ENCODE measurements around the gene L1CAM. TPM values are rescaled to one million over a fixed set of nuclear protein-coding genes. Genes with fewer than 3 reads are reported as not detected.

L1CAM gene
- polyA plus RNA-seq, 3 donors: 0.55 TPM; not detected in 2

DNA sequence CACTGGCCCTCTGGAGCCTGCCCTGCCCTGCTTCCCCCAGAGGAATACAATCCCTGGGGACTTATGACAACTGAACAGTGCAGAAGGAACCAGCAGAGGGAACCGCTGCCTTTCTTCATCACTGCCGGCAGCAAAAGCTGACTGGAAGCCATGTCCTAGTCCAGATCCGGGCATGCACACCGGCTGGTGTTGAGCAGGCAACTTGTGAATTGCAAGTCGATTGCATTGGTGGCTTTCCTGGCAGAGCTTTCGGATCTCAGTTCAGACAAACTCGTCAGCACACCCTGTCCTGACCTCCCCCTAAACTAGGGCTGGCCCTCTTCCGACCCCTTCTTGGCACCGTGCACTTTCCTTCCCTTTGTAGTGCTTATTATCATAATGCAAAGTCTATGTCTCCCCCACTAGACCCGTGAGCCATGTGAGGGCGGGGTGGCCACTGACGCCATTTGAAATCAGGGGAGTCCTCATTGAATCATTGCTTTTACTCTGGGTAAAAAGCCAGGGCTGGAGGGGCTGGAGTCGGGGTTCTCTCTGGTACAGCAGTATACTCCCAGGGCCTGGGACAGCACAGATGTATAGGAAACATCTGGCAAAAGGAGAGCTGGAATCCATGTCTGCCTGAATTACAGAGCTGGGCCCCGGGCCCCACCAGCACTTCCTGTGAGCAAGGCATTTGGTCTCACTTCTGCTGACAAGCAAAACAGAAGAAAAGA lies 38.3 kb upstream of the L1CAM start:
- Mint-ChIP-seq H3K4me1 (peaks cover 35% of the 10 kb centered on the region), H3K9me3 (peaks cover 0 to 17% (median 6%) of the 10 kb centered on the region in 7 donors), H3K27ac (peak overlapping the region; percentile 84 to 97 (median 90)), H3K4me3 (peak overlapping the region; percentile 86 to 95), H3K36me3 (peaks cover 10 to 26% of the 10 kb centered on the region in 2 donors), H3K27me3 (ENCODE audit: low read depth in 3 of 3) (peaks cover 0 to 34% (median 0%) of the 10 kb centered on the region in 3 donors)
- peak; percentile 63 to 75 (median 64) for DNase-seq
- TF ChIP-seq, protein P1, sequence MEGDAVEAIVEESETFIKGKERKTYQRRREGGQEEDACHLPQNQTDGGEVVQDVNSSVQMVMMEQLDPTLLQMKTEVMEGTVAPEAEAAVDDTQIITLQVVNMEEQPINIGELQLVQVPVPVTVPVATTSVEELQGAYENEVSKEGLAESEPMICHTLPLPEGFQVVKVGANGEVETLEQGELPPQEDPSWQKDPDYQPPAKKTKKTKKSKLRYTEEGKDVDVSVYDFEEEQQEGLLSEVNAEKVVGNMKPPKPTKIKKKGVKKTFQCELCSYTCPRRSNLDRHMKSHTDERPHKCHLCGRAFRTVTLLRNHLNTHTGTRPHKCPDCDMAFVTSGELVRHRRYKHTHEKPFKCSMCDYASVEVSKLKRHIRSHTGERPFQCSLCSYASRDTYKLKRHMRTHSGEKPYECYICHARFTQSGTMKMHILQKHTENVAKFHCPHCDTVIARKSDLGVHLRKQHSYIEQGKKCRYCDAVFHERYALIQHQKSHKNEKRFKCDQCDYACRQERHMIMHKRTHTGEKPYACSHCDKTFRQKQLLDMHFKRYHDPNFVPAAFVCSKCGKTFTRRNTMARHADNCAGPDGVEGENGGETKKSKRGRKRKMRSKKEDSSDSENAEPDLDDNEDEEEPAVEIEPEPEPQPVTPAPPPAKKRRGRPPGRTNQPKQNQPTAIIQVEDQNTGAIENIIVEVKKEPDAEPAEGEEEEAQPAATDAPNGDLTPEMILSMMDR (IDR thresholded peaks at IDR 0.05): peak; percentile 52
- Histone ChIP-seq H2AFZ (ENCODE audit: insufficient read depth, low read depth, low read length, poor library complexity, severe bottlenecking) (peak overlapping the region; percentile 17), H3K27me3 (ENCODE audit: control insufficient read depth in 2 of 2, insufficient read depth in 2 of 2, low read length in 2 of 2) (no peaks in the 10 kb centered on the region), H3K79me2 (ENCODE audit: insufficient read depth, low read length) (peaks cover 66% of the 10 kb centered on the region), H4K20me1 (ENCODE audit: insufficient read depth, low read length) (peaks cover 92% of the 10 kb centered on the region), H3K4me2 (replicated peaks; ENCODE audit: extremely low read depth, low read length, poor library complexity, severe bottlenecking) (peak overlapping the region; percentile 97), H3K9ac (ENCODE audit: insufficient read depth, low read length, poor library complexity, severe bottlenecking) (peak overlapping the region; percentile 66), H3K4me1 (ENCODE audit: control insufficient read depth in 1 of 2, insufficient read depth in 2 of 2, low read length in 2 of 2) (peaks cover 49 to 78% of the 10 kb centered on the region in 2 donors), H3K36me3 (replicated peaks in 1 of 2; ENCODE audit: control insufficient read depth in 1 of 2, insufficient read depth in 2 of 2, low read length in 2 of 2) (peaks cover 19 to 21% of the 10 kb centered on the region in 2 donors), H3K9me3 (replicated peaks in 1 of 2; ENCODE audit: control insufficient read depth in 1 of 2, insufficient read depth in 1 of 2, low read length in 2 of 2) (no peaks in the 10 kb centered on the region), H3K27ac (ENCODE audit: low read depth in 1 of 2, low read length in 2 of 2) (peak overlapping the region; percentile 50 to 81), H3K4me3 (replicated peaks in 1 of 3; ENCODE audit: low read depth in 2 of 3, low read length in 3 of 3) (peak overlapping the region; percentile 38 to 89 (median 86))
- WGBS (ENCODE audit: insufficient coverage): 0% methylated on average over 2 of the region's 14 CpGs
- intact Hi-C loops (cut with micrococcal nuclease): loop anchor here (10.0 kb wide), 2 partner anchors 130 to 160 kb away; partner anchors contain the start of genes IDH3G (in 1 of the 2), PLXNB3 (in 1 of the 2) and SSR4 (in 1 of the 2)

DNA sequence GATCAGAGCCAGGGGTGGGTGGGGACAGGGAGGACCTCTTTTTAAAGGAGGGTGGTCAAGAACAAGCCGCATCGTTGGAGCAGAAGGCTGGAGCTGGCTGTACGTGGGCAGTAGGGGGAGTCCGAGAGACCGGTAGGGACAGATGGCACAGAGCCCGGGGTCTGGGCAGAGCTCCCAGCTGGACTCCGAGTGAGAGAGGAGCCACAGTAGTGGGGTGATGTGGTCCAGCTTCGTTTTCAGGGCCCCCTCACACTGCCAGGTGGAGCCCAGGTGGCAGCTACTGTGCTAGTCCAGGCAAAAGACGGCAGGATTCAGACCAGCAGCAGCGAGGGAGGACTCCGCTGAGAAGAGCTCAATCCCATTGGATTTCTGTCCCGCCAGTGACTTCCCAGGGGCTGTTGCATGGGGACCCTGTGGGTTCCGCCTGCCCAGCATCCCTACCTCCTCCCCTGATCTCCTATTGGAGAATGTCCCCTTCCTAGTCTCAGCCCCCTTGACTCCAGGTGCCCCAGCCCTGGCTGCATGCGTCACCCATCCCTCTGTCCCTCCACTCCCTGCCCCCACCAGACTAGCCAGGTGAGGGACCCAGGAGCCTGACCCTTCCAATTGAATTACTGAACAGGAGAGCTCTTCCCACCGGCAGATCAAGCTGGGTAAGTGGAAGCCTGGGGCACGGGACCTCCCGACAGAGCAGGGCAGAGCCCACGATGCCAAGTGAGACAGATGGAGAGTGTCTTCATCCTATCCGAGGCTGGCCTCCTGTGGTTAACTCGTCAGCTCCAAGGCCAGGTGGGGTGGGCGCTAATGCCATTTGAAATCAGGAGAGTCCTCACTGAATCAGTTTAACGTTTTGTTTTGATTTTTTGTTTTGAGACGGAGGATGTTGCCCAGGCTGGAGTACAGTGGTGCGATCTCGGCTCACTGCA lies 37.2 kb upstream of the L1CAM start:
- peak overlapping the region; percentile 97 for H3K4me2 ChIP-seq (replicated peaks; ENCODE audit: extremely low read depth, low read length, poor library complexity, severe bottlenecking)
- no peak overlapping the region for H3K9ac ChIP-seq (ENCODE audit: insufficient read depth, low read length, poor library complexity, severe bottlenecking)

More for the DNA sequence above, 37.2 kb upstream of the L1CAM start:
- Histone ChIP-seq H3K27ac (ENCODE audit: low read depth in 1 of 2, low read length in 2 of 2) (peak overlapping the region in 1 of 2 donors; percentile 41), H3K9me3 (replicated peaks in 1 of 2; ENCODE audit: control insufficient read depth in 1 of 2, insufficient read depth in 1 of 2, low read length in 2 of 2) (no peaks in the 10 kb centered on the region), H3K4me1 (ENCODE audit: control insufficient read depth in 1 of 2, insufficient read depth in 2 of 2, low read length in 2 of 2) (peaks cover 40 to 67% of the 10 kb centered on the region in 2 donors), H3K4me3 (replicated peaks in 1 of 3; ENCODE audit: low read depth in 2 of 3, low read length in 3 of 3) (peak overlapping the region in 2 of 3 experiments; percentile 3 to 89), H2AFZ (ENCODE audit: insufficient read depth, low read depth, low read length, poor library complexity, severe bottlenecking) (no peak overlapping the region), H3K36me3 (replicated peaks in 1 of 2; ENCODE audit: control insufficient read depth in 1 of 2, insufficient read depth in 2 of 2, low read length in 2 of 2) (peaks cover 30 to 32% of the 10 kb centered on the region in 2 donors), H3K79me2 (ENCODE audit: insufficient read depth, low read length) (peaks cover 70% of the 10 kb centered on the region), H4K20me1 (ENCODE audit: insufficient read depth, low read length) (peaks cover 96% of the 10 kb centered on the region), H3K27me3 (ENCODE audit: control insufficient read depth in 2 of 2, insufficient read depth in 2 of 2, low read length in 2 of 2) (no peaks in the 10 kb centered on the region)
- peak overlapping the region in 5 of 7 donors; percentile 34 to 72 (median 45) for H3K27ac Mint-ChIP-seq
- WGBS (ENCODE audit: insufficient coverage): 44% methylated on average over 12 of the region's 25 CpGs
- TF ChIP-seq, protein P1 (IDR thresholded peaks at IDR 0.05): peak; percentile 46
- intact Hi-C loops (cut with micrococcal nuclease): loop anchor here (10.0 kb wide), 2 partner anchors 128 to 158 kb away; partner anchors contain the start of genes IDH3G (in 1 of the 2), PLXNB3 (in 1 of the 2) and SSR4 (in 1 of the 2)
- H3K4me1 Mint-ChIP-seq: peaks cover 27% of the 10 kb centered on the region
- H3K27me3 Mint-ChIP-seq (ENCODE audit: low read depth in 3 of 3): peaks cover 0 to 43% (median 0%) of the 10 kb centered on the region in 3 donors
- H3K4me3 Mint-ChIP-seq: peak overlapping the region; percentile 86 to 95
- peaks cover 19 to 35% of the 10 kb centered on the region in 2 donors for H3K36me3 Mint-ChIP-seq
- DNase-seq: peak in 1 of 3 donors; percentile 11
- peaks cover 0 to 14% (median 6%) of the 10 kb centered on the region in 7 donors for H3K9me3 Mint-ChIP-seq

All from CD14-positive monocyte (primary cell).